WI38 (cell line): ENCODE results near the gene PTPN21.

Experiments used
- H3K4me3 ChIP-seq: 2 replicates; pipeline ENCODE4 v1.5.1; 2011; ENCODE audit warnings: low read depth, mild to moderate bottlenecking, control low read depth, low read length
- TF ChIP-seq, protein P1 (sequence below): IDR thresholded peaks from 2 replicates; pipeline ENCODE4 v1.5.1; 2012; ENCODE audit warnings: low read depth, mild to moderate bottlenecking, control low read depth, low read length

The PTPN21 gene

DNA sequence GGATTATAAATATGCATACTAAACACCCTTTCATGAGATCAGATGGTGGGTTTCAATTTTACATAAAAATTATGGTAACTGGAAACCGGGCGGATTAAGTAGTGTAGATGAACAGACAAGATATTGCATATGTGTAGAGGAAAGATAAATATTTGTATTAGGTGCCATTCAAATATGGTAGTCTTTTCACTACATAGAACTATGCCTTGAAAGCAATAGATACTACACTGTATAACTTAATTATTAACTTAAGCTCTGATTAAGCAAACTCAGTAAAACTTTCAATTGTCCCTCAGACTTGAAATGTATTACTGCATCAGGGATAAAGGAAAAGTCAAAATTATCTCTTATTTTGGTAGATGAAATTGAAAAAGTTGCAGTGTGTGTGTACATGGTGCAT lies 1.9 kb downstream of the PTPN21 start:
- TF ChIP-seq, protein P1, sequence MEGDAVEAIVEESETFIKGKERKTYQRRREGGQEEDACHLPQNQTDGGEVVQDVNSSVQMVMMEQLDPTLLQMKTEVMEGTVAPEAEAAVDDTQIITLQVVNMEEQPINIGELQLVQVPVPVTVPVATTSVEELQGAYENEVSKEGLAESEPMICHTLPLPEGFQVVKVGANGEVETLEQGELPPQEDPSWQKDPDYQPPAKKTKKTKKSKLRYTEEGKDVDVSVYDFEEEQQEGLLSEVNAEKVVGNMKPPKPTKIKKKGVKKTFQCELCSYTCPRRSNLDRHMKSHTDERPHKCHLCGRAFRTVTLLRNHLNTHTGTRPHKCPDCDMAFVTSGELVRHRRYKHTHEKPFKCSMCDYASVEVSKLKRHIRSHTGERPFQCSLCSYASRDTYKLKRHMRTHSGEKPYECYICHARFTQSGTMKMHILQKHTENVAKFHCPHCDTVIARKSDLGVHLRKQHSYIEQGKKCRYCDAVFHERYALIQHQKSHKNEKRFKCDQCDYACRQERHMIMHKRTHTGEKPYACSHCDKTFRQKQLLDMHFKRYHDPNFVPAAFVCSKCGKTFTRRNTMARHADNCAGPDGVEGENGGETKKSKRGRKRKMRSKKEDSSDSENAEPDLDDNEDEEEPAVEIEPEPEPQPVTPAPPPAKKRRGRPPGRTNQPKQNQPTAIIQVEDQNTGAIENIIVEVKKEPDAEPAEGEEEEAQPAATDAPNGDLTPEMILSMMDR: no peak
- H3K4me3 ChIP-seq: peak overlapping the region; percentile 91

DNA sequence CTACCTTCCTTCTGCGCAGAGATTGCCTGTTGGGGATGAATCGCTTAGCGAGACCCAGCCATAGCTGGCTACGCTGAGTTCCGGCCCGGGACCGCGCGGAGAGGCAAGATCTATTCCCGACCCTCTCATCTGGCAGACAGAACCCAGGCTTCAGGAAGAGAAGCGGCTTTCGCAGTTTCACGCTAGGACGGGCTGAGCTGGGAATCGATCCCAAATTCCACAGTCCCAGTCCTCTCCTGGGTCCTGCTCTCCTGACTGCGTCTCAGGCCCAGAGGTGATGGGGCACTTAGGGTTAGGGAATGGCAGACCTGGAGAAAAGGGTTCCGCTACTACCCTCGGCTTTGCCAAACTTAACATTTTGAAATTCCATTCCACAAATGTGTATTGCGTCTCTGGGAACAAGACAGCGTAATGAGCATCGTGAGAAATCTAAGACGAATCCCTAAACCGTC lies 2.8 kb downstream of the PTPN21 start:
- TF ChIP-seq, protein P1: no peak
- H3K4me3 ChIP-seq: peak overlapping the region; percentile 91

DNA sequence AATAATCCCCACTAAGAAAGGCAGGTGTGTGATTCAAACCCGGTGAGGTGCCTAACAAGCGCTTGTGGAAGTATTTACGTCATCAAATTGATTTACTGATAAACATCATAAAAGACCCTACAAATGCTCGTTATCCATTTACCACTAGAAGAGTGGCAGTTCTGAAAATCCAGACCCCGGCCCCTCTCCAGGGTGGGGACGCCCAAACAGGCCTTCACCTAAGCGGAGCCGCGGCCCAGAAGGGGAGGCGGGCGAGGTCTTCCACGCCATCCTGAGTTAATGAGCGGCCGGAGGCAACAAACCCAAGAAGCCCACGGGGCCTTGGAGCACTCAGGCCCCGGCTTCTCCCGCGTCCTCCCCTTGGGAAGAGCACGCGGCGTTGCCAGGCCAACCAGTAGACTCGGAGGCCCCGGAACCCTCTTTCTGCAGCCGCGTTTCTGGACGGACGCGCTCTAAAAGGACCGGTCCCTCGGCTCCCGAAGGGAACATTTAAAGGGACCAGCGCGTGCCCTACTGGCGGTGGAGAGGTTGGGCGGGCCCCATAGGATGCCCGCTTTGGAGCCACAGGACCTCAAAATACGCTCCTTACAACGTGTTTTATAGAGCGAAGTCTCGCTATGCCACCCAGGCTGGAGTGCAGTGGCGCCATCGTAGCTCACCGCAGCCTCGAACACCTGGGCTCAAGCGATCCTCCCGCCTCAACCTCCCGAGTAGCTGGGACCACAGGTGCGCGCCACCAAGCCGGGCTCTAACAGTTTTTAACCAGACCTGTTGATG lies 3.5 kb downstream of the PTPN21 start:
- peak overlapping the region; percentile 91 for H3K4me3 ChIP-seq
- TF ChIP-seq, protein P1: peak; percentile 20; the same call in 1 of the 2 replicates

DNA sequence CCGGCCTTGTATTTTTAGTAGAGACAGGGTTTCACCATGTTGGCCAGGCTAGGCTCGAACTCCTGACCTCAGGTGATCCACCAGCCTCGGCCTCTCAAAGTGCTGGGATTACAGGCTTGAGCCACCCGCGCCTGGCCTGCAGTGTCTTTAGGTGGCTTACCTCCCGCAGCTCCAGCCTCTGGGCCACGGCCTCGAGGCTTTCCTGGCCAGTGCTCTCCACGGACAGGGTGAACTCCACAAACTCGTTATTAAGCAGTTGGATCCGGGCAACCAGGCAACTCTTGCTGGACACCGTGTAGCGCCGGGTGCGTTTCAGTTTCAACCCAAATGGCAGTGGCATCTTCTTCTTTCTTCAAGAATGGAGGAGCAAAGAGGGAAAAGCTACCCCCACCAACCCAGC lies 4.7 kb downstream of the PTPN21 start:
- TF ChIP-seq, protein P1: no peak
- H3K4me3 ChIP-seq: no peak overlapping the region

DNA sequence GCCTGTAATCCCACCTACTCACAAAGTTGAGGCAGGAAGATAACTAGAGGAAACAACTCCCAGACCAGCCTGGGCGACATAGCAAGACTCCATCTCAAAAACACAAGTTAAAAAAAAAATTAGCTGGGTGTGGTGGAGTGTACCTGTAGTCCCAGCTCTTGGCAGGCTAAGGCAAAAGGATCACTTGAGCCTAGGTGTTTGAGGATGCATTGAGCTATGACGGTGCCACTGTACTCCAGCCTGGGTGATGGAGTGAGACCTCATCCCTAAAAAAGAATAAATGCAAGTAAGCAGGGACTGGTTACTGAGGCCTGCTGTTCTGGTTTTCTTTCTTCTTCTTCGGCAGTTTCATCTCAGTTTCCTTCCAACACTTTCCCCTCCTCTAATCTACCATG lies 7.4 kb downstream of the PTPN21 start:
- TF ChIP-seq, protein P1: no peak
- no peak overlapping the region for H3K4me3 ChIP-seq

DNA sequence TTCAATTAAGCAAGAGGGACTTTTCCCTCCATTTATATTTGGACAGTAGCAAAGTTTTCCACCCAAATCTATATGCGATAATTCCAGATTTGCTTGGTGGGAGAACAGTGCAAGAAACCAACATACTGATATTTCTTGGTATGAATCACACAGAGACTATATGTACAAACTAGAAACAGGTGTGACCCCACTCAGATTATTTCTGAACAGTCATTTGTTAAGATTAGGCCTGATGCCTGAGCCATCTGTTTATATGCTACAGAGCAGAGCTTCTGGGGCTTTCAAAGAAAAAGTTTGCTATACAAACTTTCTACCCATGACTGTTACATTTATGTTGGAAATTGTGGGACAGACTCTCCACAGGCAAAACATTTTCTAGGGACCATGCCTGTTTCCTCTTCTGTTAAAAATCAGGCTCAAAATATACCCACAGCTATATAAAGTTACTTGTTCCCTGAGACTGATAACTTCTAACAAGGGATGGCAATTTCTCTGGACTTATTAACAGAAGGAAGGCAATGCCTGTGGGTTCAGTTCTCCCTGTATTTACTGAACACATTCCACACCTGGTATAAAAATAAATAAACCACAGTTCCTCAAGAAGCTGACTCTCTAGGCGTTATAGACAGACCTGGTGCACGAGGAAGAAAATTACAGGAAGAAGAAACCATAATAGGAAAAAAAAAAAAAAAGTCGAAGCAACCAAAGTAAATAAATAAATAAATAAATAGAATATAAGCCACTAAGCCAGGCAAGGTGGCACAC lies 8.0 kb downstream of the PTPN21 start:
- H3K4me3 ChIP-seq: no peak overlapping the region
- TF ChIP-seq, protein P1: no peak

DNA sequence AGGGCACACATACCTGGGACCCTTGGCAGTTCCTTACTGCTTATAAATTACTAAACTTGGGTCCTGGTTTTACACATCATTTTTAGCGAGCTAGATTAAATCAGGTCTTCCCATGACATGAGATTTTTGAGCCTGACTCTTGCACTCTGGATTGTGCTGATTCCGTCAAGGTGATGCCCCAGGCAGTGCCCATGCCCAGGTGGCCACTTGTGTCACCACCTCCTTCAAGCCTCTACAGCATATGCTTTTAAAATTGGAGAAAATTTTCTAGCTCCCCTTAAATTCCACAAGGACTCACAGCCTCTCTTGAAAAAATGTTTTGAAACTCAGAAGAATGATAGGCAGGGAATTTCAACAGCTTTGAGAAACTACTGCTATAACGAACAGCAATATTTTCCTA lies 9.6 kb downstream of the PTPN21 start:
- TF ChIP-seq, protein P1: no peak
- no peak overlapping the region for H3K4me3 ChIP-seq
